Measurements from ENCODE around the gene NMD3.

The NMD3 gene

DNA sequence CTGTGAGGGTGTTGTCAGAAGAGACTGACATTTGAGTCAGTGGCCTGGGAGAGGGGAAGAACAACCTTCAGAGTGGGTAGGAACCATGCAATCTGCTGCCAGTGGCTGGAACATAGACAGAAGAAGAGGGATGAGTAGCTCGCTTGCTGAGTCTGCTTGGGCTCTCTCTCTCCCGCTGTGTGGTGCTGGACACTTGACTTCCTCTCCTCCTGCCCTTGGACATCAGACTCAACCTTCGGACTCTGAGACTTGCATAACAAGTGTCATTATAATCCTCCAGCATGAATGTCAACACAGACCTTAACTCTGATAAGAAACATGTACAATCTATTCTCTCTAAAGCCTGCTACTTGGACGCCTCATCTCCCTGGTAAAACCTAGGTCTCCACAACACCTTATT, 5.9 kb upstream of the NMD3 start:
- Histone ChIP-seq H3K27me3 (ENCODE audit: insufficient read depth, insufficient read length) (no peaks in the 10 kb centered on the region), H3K9me3 (ENCODE audit: insufficient read depth, low read length) (no peaks in the 10 kb centered on the region), H3K36me3 (ENCODE audit: insufficient read depth, insufficient read length, low read length) (no peaks in the 10 kb centered on the region), H3K9ac (ENCODE audit: insufficient read length, low read depth) (no peak overlapping the region), H3K4me3 (ENCODE audit: insufficient read length, low read depth) (no peak overlapping the region), H3K4me1 (ENCODE audit: insufficient read depth, insufficient read length) (no peaks in the 10 kb centered on the region)
- no peak for DNase-seq (ENCODE audit: low read depth, low spot score)
- TF ChIP-seq ZNF274 (IDR thresholded peaks at IDR 0.05; ENCODE audit: low read depth, low read length) (no peak), SUZ12 (IDR thresholded peaks at IDR 0.05; ENCODE audit: extremely low read depth, insufficient read depth, insufficient read length) (no peak), YY1 (IDR thresholded peaks at IDR 0.05; ENCODE audit: insufficient read depth, insufficient read length) (no peak)

DNA sequence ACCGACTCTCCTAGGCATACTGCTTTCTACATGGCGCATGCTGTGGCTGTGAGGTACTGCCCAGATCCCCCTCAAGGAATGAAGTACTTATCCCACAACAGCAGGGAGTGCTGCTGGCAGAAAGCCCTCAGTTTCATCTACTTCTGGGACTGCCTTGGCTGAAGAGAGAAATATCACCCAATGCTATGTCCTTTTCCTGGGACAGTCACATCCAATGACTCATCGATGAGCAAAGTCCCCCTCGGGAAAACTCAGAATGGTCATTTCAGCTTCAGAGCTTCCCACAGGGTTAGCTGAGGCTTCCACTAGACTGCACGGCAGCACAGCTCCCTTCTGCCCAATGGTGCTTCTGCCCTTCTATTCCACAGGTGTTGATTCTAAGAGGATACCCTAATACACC, 3.6 kb upstream of the NMD3 start:
- TF ChIP-seq SUZ12 (IDR thresholded peaks at IDR 0.05; ENCODE audit: extremely low read depth, insufficient read depth, insufficient read length) (no peak), YY1 (IDR thresholded peaks at IDR 0.05; ENCODE audit: insufficient read depth, insufficient read length) (no peak)
- no peaks in the 10 kb centered on the region for H3K27me3 ChIP-seq (ENCODE audit: insufficient read depth, insufficient read length)
- H3K36me3 ChIP-seq (ENCODE audit: insufficient read depth, insufficient read length, low read length): peaks cover 1% of the 10 kb centered on the region
- no peak overlapping the region for H3K4me3 ChIP-seq (ENCODE audit: insufficient read length, low read depth)
- H3K9me3 ChIP-seq (ENCODE audit: insufficient read depth, low read length): no peaks in the 10 kb centered on the region
- no peaks in the 10 kb centered on the region for H3K4me1 ChIP-seq (ENCODE audit: insufficient read depth, insufficient read length)
- H3K9ac ChIP-seq (ENCODE audit: insufficient read length, low read depth): no peak overlapping the region
- DNase-seq (ENCODE audit: low read depth, low spot score): no peak

DNA sequence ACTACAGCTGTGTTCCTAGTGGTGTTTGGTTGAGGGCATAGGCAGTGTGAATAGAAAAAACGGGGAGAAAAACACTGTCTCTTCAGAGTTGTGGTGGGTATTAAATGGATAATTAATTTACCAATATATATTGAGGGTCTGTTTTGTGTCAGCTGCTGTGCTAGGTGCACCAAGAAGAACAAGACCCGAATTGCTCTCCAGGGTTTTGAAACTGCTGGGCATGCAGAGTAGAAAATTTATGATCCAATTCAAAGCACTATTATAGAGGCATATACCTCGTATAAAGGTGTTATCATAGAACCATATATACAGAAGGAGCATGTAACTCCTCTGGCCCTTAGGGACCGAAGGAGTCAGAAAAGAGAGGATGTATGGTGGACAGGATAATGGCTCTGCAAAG, 1.6 kb upstream of the NMD3 start:
- no peak for TF ChIP-seq YY1 (IDR thresholded peaks at IDR 0.05; ENCODE audit: insufficient read depth, insufficient read length)
- no peak for TF ChIP-seq SUZ12 (IDR thresholded peaks at IDR 0.05; ENCODE audit: extremely low read depth, insufficient read depth, insufficient read length)
- no peak for TF ChIP-seq ZNF274 (IDR thresholded peaks at IDR 0.05; ENCODE audit: low read depth, low read length)
- Histone ChIP-seq H3K9ac (ENCODE audit: insufficient read length, low read depth) (no peak overlapping the region), H3K9me3 (ENCODE audit: insufficient read depth, low read length) (no peaks in the 10 kb centered on the region), H3K4me1 (ENCODE audit: insufficient read depth, insufficient read length) (no peaks in the 10 kb centered on the region), H3K36me3 (ENCODE audit: insufficient read depth, insufficient read length, low read length) (peaks cover 14% of the 10 kb centered on the region), H3K27me3 (ENCODE audit: insufficient read depth, insufficient read length) (no peaks in the 10 kb centered on the region), H3K4me3 (ENCODE audit: insufficient read length, low read depth) (no peak overlapping the region)
- DNase-seq (ENCODE audit: low read depth, low spot score): no peak

DNA sequence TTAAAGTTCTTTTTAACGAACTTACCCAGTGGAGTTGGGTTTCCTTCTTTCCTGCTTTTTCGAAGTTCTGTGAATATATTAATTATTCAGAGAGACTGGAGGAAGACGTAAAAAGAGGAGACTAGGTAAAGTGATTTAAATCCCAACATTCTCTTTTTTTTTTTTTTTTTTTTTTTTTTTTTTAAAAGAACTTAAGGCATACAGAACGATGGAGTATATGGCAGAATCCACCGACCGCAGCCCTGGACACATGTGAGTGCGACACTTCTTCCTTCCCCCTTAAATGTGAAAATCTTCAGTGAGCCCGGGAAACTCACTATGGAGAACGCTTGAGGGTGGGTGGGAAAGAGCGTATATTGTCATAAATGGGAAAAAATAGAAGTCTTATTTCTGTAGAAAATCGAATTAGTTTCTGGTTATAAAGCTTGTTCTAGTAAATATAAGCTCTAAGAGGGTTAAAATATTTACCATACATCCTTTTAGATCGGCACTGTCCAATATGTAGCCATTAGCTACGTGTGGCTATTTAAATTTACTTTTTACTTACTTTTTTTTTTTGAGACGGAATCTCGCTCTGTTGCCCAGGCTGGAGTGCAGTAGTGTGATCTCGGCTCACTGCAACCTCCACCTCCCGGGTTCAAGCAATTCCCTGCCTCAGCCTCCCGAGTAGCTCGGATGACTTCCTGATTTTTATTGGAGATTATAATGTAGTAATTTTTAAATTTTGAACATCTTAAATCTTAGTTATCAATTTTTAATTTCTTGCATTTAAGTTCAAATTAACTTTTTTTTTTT, 892 bp downstream of the NMD3 start:
- peak overlapping the region; percentile 89 for H3K4me3 ChIP-seq (ENCODE audit: insufficient read length, low read depth)
- no peaks in the 10 kb centered on the region for H3K27me3 ChIP-seq (ENCODE audit: insufficient read depth, insufficient read length)
- no peak for DNase-seq (ENCODE audit: low read depth, low spot score)
- peaks cover 38% of the 10 kb centered on the region for H3K36me3 ChIP-seq (ENCODE audit: insufficient read depth, insufficient read length, low read length)
- peak overlapping the region; percentile 95 for H3K9ac ChIP-seq (ENCODE audit: insufficient read length, low read depth)
- H3K9me3 ChIP-seq (ENCODE audit: insufficient read depth, low read length): no peaks in the 10 kb centered on the region
- no peaks in the 10 kb centered on the region for H3K4me1 ChIP-seq (ENCODE audit: insufficient read depth, insufficient read length)
- TF ChIP-seq SUZ12 (IDR thresholded peaks at IDR 0.05; ENCODE audit: extremely low read depth, insufficient read depth, insufficient read length) (no peak), ZNF274 (IDR thresholded peaks at IDR 0.05; ENCODE audit: low read depth, low read length) (no peak), YY1 (IDR thresholded peaks at IDR 0.05; ENCODE audit: insufficient read depth, insufficient read length) (no peak)

DNA sequence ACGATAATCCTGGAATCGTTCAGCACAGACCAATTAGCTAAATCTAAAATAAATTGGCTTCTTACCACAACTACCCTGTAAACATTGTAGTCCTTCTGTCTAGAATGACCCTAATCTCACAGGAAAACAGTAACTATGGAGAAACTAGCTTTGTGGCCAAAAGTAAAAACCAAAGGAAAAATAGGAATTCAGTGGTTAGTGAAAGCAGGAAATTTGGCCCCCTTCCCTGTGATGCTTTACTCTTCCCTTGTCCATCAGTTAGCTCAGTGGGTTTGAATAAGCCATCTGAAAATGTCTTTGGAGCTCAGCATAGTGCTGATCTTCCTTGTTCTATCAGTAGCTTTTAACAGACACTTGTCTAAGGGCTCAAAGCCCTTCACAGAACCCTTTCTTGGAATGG, 1.6 kb downstream of the NMD3 start:
- DNase-seq (ENCODE audit: low read depth, low spot score): no peak
- Histone ChIP-seq H3K4me1 (ENCODE audit: insufficient read depth, insufficient read length) (no peaks in the 10 kb centered on the region), H3K9ac (ENCODE audit: insufficient read length, low read depth) (peak overlapping the region; percentile 12), H3K36me3 (ENCODE audit: insufficient read depth, insufficient read length, low read length) (peaks cover 44% of the 10 kb centered on the region), H3K4me3 (ENCODE audit: insufficient read length, low read depth) (peak overlapping the region; percentile 89), H3K9me3 (ENCODE audit: insufficient read depth, low read length) (no peaks in the 10 kb centered on the region), H3K27me3 (ENCODE audit: insufficient read depth, insufficient read length) (no peaks in the 10 kb centered on the region)
- TF ChIP-seq YY1 (IDR thresholded peaks at IDR 0.05; ENCODE audit: insufficient read depth, insufficient read length): no peak
- no peak for TF ChIP-seq SUZ12 (IDR thresholded peaks at IDR 0.05; ENCODE audit: extremely low read depth, insufficient read depth, insufficient read length)
- TF ChIP-seq ZNF274 (IDR thresholded peaks at IDR 0.05; ENCODE audit: low read depth, low read length): no peak

DNA sequence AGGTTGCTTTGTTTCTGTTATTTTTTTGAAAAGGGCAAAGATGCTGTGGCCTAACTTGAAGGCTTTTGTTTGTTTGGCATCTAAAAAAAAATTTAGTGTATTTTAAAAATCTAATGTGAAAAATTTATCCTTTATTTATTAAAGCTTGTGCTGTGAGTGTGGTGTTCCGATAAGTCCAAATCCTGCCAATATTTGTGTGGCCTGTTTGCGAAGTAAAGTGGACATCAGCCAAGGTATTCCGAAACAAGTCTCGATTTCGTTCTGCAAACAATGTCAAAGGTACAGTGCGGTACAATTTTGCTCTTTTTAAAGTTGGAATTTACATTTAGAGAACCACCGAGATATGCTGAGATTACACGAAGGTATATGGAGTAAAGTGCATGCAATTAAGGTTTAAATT, 3.7 kb downstream of the NMD3 start:
- no peaks in the 10 kb centered on the region for H3K9me3 ChIP-seq (ENCODE audit: insufficient read depth, low read length)
- no peaks in the 10 kb centered on the region for H3K4me1 ChIP-seq (ENCODE audit: insufficient read depth, insufficient read length)
- no peak for DNase-seq (ENCODE audit: low read depth, low spot score)
- H3K9ac ChIP-seq (ENCODE audit: insufficient read length, low read depth): no peak overlapping the region
- H3K36me3 ChIP-seq (ENCODE audit: insufficient read depth, insufficient read length, low read length): peaks cover 65% of the 10 kb centered on the region
- H3K4me3 ChIP-seq (ENCODE audit: insufficient read length, low read depth): no peak overlapping the region
- TF ChIP-seq SUZ12 (IDR thresholded peaks at IDR 0.05; ENCODE audit: extremely low read depth, insufficient read depth, insufficient read length): no peak
- no peak for TF ChIP-seq ZNF274 (IDR thresholded peaks at IDR 0.05; ENCODE audit: low read depth, low read length)
- TF ChIP-seq YY1 (IDR thresholded peaks at IDR 0.05; ENCODE audit: insufficient read depth, insufficient read length): no peak
- H3K27me3 ChIP-seq (ENCODE audit: insufficient read depth, insufficient read length): no peaks in the 10 kb centered on the region

DNA sequence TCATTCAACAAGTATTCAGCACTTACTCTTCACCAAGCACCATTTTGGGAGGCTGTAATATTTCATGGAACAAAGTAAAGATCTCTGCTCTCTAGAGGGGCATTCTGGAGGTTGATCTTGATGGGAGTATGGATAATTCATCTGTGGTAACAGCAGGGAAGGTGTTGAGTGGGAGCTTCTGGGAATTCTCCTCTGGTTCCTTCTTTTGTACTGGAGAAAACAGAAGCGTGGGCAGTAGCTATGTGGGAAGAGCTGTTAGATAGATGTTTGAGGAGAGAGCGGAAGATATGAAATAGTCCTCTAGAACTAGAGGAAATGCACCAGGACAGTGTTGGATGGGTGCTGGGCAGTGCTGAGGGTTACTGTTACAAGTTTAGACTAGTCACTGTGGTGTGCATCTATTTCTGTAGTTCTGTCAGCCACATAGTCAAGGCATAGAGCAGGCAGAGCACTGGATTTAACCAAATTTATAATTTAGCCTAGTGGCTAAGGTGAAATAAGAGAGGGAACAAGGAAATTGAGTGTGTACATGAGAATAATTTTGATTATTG, 9.6 kb downstream of the NMD3 start:
- Histone ChIP-seq H3K27me3 (ENCODE audit: insufficient read depth, insufficient read length) (no peaks in the 10 kb centered on the region), H3K9me3 (ENCODE audit: insufficient read depth, low read length) (no peaks in the 10 kb centered on the region), H3K4me3 (ENCODE audit: insufficient read length, low read depth) (no peak overlapping the region), H3K4me1 (ENCODE audit: insufficient read depth, insufficient read length) (no peaks in the 10 kb centered on the region), H3K9ac (ENCODE audit: insufficient read length, low read depth) (no peak overlapping the region), H3K36me3 (ENCODE audit: insufficient read depth, insufficient read length, low read length) (peaks cover 96% of the 10 kb centered on the region)
- TF ChIP-seq ZNF274 (IDR thresholded peaks at IDR 0.05; ENCODE audit: low read depth, low read length) (no peak), SUZ12 (IDR thresholded peaks at IDR 0.05; ENCODE audit: extremely low read depth, insufficient read depth, insufficient read length) (no peak), YY1 (IDR thresholded peaks at IDR 0.05; ENCODE audit: insufficient read depth, insufficient read length) (no peak)
- DNase-seq (ENCODE audit: low read depth, low spot score): no peak
